ENCODE results near the gene MAMLD1. TPM values are rescaled to one million over a fixed set of nuclear protein-coding genes. Genes with fewer than 3 reads are reported as not detected.

MAMLD1 gene
- total RNA-seq, 4 donors from 2014 or later, result 0.20 to 1.2 (median 0.95) TPM; not detected in 1

- in situ Hi-C loops (cut with MboI; ENCODE audit: low pct_ligation_motif_present in 1 of 4, low pct_unique_long_range_greater_than_20kb in 1 of 4, low sequenced_read_pairs in 3 of 4) (no loop called here), intact Hi-C loops (cut with DNase I; ENCODE audit: low total_unique reads) (no loop called here)
- Histone ChIP-seq H3K4me1 (no peaks in the 10 kb centered on the region), H3K9me3 (no peaks in the 10 kb centered on the region), H3K27ac (no peak overlapping the region), H3K27me3 (no peaks in the 10 kb centered on the region), H3K36me3 (no peaks in the 10 kb centered on the region), H3K4me3 (no peak overlapping the region)
- no peak for TF ChIP-seq POLR2AphosphoS5 (IDR thresholded peaks at IDR 0.05)
- no peak for TF ChIP-seq EP300 (IDR thresholded peaks at IDR 0.05; ENCODE audit: low read depth)
- TF ChIP-seq, protein P1, sequence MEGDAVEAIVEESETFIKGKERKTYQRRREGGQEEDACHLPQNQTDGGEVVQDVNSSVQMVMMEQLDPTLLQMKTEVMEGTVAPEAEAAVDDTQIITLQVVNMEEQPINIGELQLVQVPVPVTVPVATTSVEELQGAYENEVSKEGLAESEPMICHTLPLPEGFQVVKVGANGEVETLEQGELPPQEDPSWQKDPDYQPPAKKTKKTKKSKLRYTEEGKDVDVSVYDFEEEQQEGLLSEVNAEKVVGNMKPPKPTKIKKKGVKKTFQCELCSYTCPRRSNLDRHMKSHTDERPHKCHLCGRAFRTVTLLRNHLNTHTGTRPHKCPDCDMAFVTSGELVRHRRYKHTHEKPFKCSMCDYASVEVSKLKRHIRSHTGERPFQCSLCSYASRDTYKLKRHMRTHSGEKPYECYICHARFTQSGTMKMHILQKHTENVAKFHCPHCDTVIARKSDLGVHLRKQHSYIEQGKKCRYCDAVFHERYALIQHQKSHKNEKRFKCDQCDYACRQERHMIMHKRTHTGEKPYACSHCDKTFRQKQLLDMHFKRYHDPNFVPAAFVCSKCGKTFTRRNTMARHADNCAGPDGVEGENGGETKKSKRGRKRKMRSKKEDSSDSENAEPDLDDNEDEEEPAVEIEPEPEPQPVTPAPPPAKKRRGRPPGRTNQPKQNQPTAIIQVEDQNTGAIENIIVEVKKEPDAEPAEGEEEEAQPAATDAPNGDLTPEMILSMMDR (IDR thresholded peaks at IDR 0.05), result no peak
- TF ChIP-seq POLR2A (IDR thresholded peaks at IDR 0.05), result no peak
- WGBS, 2 donors (ENCODE audit: low coverage in 1 of 2), result 54% methylated on average over 2 of the region's 2 CpGs; no CpG with 5 or more reads in 1 of the 2 donors
- DNase-seq, result no peak
These were observed 15.6 kb upstream of the MAMLD1 start for GRCh38 chrX:150347471-150347870.

- Histone ChIP-seq H3K27ac (no peak overlapping the region), H3K4me1 (no peaks in the 10 kb centered on the region), H3K27me3 (no peaks in the 10 kb centered on the region), H3K4me3 (no peak overlapping the region), H3K9me3 (no peaks in the 10 kb centered on the region), H3K36me3 (no peaks in the 10 kb centered on the region)
- intact Hi-C loops (cut with DNase I; ENCODE audit: low total_unique reads) (no loop called here), in situ Hi-C loops (cut with MboI; ENCODE audit: low pct_ligation_motif_present in 1 of 4, low pct_unique_long_range_greater_than_20kb in 1 of 4, low sequenced_read_pairs in 3 of 4) (no loop called here)
- WGBS, 2 donors (ENCODE audit: low coverage in 1 of 2), result 23% methylated on average over 4 of the region's 4 CpGs; no CpG with 5 or more reads in 1 of the 2 donors
- no peak for DNase-seq
- no peak for TF ChIP-seq POLR2A (IDR thresholded peaks at IDR 0.05)
- no peak for TF ChIP-seq EP300 (IDR thresholded peaks at IDR 0.05; ENCODE audit: low read depth)
- TF ChIP-seq POLR2AphosphoS5 (IDR thresholded peaks at IDR 0.05), result no peak
- TF ChIP-seq, protein P1 (IDR thresholded peaks at IDR 0.05), result no peak
These were observed 14.8 kb upstream of the MAMLD1 start for GRCh38 chrX:150348365-150348764.

- no peaks in the 10 kb centered on the region for H3K36me3 ChIP-seq
- no peaks in the 10 kb centered on the region for H3K9me3 ChIP-seq
- in situ Hi-C loops (cut with MboI; ENCODE audit: low pct_ligation_motif_present in 1 of 4, low pct_unique_long_range_greater_than_20kb in 1 of 4, low sequenced_read_pairs in 3 of 4) (loop anchor here in 2 of 4 donors (25.0 kb wide), 1 partner anchor 390 kb away; no protein-coding TSS in a partner anchor), intact Hi-C loops (cut with DNase I; ENCODE audit: low total_unique reads) (no loop called here)
- no peak overlapping the region for H3K27ac ChIP-seq
- 74% methylated on average over 3 of the region's 3 CpGs; no CpG with 5 or more reads in 1 of the 2 donors for WGBS, 2 donors (ENCODE audit: low coverage in 1 of 2)
- no peak for DNase-seq
- no peaks in the 10 kb centered on the region for H3K27me3 ChIP-seq
- no peak overlapping the region for H3K4me3 ChIP-seq
- H3K4me1 ChIP-seq, result no peaks in the 10 kb centered on the region
- TF ChIP-seq, protein P1 (IDR thresholded peaks at IDR 0.05), result no peak
- TF ChIP-seq EP300 (IDR thresholded peaks at IDR 0.05; ENCODE audit: low read depth) (no peak), POLR2A (IDR thresholded peaks at IDR 0.05) (no peak), POLR2AphosphoS5 (IDR thresholded peaks at IDR 0.05) (no peak)
These were observed 11.0 kb upstream of the MAMLD1 start for GRCh38 chrX:150352114-150352513.

- Histone ChIP-seq H3K36me3 (no peaks in the 10 kb centered on the region), H3K4me1 (no peaks in the 10 kb centered on the region), H3K27me3 (no peaks in the 10 kb centered on the region), H3K9me3 (no peaks in the 10 kb centered on the region), H3K4me3 (no peak overlapping the region), H3K27ac (no peak overlapping the region)
- TF ChIP-seq, protein P1 (IDR thresholded peaks at IDR 0.05), result no peak
- TF ChIP-seq POLR2AphosphoS5 (IDR thresholded peaks at IDR 0.05), result no peak
- TF ChIP-seq POLR2A (IDR thresholded peaks at IDR 0.05), result no peak
- TF ChIP-seq EP300 (IDR thresholded peaks at IDR 0.05; ENCODE audit: low read depth), result no peak
- in situ Hi-C loops (cut with MboI; ENCODE audit: low pct_ligation_motif_present in 1 of 4, low pct_unique_long_range_greater_than_20kb in 1 of 4, low sequenced_read_pairs in 3 of 4) (loop anchor here in 2 of 4 donors (25.0 kb wide), 1 partner anchor 390 kb away; no protein-coding TSS in a partner anchor), intact Hi-C loops (cut with DNase I; ENCODE audit: low total_unique reads) (no loop called here)
- DNase-seq, result no peak
- WGBS, 2 donors (ENCODE audit: low coverage in 1 of 2), result 36% methylated on average over 4 of the region's 4 CpGs; no CpG with 5 or more reads in 1 of the 2 donors
These were observed 10.5 kb upstream of the MAMLD1 start for GRCh38 chrX:150352581-150352980.

Data from transverse colon (tissue), 4 donors.